ENCODE data around the gene ARID3B.
A peak's percentile ranks its signal among the peaks of the same experiment; 100 is the strongest.
"Not testable (repeated sequence)": the region's sequence is repeated elsewhere in the genome, so short reads cannot be mapped to it uniquely, and the experiment has no call there.

The ARID3B gene, protein sequence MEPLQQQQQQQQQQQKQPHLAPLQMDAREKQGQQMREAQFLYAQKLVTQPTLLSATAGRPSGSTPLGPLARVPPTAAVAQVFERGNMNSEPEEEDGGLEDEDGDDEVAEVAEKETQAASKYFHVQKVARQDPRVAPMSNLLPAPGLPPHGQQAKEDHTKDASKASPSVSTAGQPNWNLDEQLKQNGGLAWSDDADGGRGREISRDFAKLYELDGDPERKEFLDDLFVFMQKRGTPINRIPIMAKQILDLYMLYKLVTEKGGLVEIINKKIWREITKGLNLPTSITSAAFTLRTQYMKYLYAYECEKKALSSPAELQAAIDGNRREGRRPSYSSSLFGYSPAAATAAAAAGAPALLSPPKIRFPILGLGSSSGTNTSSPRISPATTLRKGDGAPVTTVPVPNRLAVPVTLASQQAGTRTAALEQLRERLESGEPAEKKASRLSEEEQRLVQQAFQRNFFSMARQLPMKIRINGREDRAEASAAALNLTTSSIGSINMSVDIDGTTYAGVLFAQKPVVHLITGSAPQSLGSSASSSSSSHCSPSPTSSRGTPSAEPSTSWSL

DNA sequence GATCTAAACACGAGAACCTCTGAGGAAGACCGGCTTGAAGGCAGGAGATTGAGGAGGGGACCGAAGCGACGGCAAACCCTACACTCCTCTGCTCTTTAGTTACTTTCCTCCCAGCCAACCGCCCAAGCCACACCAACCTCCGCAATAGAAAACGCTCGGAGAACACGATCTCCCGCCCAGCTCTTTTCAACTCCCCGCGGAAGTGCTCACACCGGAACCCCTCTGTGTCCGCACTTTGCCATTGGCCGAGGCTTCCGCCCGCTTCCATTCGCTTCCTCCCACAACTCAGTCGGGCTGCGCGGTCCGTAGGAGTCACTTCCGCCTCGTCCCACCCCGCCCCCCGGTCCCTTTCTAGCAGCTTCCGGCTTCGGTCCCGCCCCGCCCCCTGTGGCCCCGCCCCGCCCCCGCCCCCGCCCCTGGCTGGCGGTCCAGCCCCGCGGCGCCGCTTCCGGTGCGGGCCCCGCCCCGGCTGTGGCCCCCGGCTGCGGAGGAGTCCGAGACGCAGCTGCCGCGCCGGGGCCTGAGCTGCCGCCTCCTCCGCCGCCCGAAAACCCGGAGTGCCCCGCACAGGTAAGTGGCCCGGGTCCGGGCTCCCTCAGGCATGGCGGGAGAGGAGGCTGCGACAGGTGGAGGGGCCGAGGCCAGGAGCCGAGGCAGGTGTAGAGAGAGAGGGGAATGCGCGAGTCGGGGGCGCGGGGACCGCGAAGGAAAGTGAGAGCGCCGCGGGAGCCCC is at the start of gene ARID3B:
Gene ARID3B, plus strand, starts transcription at position 460 of the 733 bp plus-strand sequence. CDS start 2,717 bp downstream, outside the sequence.
- DNase-seq, result peak; percentile 98

DNA sequence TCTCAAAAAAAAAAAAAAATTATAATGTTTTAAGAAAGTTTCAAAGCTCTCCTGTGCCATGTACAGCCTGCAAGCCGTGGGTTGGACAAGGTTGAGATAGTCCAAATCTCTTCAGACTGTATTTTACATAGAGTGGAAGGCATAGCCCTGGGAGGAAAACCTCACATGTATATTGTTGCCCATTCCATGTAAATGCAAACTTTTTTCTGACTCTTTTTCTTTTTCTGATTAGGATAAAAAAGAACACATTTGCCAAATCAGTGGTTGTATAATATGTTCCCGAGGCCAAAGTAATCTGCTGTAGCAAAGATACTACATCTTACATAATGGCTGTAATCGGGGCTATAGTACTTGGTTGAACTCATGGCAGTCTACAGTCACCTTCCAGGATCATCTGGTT is 44.4 kb upstream of the ARID3B start:
- no peak for DNase-seq

DNA sequence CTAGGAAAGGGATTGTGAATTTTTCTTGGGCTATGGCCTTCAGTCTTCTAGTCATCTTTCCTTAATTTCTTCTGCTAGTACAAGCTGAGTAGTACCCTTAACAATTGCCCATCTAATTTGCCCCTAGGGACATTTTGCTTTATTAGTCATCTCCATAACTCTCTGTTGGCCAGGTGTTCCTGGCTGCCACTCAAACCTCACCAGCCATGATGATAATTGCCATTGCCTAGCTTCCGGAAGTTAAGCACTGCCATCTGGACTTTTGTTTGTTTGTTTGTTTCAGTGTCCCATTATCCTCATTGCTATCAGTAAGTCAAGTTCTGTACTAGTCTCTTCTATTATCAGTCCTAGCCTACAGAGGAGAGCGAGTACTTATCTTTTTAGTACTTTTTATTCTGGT is 43.4 kb upstream of the ARID3B start:
- peak; percentile 33 for DNase-seq

DNA sequence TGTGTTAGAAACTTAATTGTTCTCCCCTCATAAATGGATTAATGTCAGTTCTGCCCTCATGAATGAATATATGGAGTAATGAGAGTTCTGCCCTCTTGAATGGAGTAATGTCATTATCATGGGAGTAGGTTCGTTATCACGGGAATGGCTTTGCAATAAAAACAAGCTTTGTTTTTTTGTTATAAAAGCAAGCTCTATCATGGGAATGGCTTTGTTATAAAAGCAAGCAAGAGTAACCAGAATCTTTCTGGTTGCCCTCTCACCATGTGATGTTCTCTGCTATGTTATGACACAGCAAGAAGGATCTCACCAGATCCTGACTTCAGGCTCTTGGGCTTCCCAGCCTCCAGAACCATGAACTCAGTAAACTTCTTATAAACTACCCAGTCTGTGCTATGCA is 41.7 kb upstream of the ARID3B start:
- no peak for DNase-seq

DNA sequence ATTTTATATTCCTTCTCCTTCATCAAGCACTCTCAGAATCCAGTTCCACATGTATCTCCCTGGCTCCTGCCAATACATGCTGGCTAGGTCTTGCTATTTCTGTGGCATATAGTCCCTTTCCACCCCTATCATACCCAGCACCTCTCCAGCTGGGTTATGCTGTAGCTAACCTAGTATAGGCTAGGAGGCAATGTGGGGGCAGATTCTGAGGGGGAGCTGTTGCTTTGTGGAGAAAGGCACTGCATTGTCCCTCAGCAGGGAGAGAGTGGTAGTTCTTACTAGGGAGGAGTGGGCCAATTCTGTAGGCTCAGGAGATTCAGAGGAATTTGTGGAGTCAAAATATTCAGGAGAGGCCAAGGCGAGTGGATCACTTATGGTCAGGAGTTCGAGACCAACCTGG is 40.6 kb upstream of the ARID3B start:
- no peak for DNase-seq

DNA sequence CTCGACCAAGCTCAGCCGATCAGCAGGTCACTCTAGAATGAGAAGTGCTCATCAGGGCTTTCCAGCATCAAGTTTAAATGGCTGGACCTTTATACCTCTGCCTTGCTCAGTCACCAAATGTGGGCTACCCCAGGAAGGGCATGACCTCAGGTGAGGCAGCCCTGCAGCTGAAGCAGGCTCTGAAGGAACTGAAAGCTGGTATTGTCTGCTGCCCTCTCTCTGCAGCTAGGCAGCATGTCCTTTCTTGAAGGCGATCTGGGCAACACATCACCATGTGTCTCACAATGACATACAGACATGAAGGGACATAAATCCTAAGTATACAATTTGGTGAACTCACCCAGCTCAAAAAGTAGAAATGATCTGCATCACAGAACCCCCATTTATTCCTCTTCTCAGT is 38.7 kb upstream of the ARID3B start:
- no peak for DNase-seq

DNA sequence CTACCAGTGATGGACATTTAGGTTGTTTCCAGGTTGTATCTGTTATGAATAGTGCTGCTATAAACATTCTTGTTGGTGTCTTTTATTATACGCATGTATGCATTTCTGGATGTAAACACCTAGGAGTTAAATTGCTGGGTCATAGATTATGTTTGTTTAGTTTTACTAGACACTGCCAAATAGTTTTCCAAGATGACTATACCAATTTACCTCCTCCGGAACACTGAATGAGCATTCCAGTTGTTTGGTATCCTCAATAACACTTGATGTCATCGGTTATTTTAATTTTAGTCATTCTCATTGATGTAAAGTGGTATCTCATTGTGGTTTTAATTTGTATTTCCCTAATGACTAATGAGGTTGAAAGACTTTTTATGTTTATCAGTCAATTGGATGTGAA is 36.6 kb upstream of the ARID3B start:
- no peak for DNase-seq

DNA sequence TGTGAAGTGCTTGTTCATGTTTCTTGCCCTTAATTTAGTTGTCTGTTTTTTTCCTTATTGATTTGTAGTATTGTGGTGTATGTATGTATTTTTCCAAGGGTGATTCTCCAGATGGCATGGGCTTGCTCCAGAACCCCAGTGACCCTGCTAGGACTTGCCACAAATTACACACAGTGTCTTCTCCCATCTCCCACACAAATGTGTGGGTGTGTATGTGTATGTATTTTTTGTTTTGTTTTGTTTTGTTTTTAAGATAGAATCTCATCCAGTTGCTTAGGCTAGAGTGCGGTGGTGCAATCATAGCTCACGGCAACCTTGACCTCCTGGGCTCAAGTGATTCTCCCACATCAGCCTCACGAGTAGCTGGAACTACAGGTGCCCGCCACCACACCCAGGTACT is 36.2 kb upstream of the ARID3B start:
- no peak for DNase-seq

DNA sequence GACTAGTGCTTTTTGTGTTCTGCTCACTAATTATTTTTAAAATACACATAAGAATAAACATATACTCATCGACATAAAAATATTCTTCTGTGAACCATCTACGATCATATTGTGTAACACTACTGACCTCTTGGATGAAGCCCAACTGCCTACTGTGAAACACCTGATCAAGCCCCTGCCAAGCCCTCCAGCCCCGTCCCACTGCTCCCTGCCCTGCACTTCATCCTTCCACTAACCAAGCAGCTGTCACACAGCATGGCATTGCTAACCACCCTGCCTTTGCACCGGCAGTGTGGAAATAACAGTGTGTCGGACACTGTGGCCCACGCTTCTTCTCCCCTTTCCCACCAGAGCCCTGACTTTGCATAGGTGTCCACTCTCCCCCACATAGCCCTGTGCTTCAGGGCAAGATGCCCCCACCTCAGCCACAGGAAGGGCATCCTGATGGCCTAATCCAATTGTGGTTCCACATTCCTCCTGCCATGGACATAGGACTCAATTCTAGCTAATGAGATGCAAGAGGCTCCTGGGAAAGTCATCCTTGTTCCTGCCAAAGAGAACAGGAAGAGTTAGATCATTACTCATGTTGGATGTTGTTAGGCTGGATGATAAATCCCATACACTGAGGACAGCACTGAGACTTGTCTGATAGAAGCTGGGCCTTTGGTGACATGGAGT is 35.0 kb upstream of the ARID3B start:
- DNase-seq, result peak; percentile 30

DNA sequence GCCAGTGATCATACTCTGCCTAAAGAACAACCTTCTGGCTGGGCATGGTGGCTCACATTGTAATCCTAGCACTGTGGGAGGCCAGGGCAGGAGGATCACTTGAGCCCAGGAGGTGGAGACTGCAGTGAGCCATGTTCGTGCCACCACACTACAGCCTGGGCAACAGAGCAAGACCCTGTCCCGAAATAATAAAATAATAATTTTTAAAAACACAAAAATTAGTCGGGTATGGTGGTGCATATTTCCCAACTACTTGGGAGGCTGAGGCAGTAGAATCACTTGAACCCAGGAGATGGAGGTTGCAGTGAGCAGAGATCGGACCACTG is 34.5 kb upstream of the ARID3B start:
- DNase-seq, result no peak

DNA sequence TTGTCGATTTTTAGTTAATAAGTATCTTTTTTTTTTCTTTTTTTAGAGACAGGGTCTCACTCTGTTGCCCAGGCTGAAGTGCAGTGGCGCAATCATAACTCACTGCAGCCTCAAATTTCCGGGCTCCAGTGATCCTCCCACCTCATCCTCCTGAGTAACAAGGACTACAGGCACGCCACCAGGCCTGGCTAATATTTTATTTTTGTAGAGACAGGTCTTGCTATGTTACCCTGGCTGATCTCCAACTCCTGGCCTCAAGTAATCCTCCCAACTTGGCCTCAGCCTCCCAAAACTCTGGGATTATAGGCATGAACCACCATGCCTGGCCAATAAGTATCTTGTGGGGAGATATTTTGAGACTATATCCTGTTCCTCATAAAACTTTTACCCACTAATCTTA is 29.4 kb upstream of the ARID3B start:
- DNase-seq, result no peak

DNA sequence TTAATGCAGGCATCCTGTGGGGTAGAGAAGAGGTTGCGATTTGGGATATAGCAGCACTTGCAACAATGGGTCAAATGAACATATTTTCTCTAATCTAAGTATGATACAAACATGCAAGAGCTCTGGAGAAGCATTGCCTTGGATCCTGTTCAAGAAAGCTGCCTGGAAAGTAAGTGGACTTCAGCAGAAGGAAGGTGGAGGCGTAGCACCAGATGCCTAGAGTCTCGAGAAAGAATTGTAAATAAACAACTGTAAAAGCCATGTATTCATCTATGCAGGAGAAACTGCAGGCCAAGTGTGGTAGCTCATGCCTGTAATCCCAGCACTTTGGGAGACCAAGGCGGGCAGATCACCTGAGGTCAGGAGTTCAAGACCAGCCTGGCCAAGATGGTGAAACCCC is 27.0 kb upstream of the ARID3B start:
- not testable (repeated sequence) for DNase-seq

DNA sequence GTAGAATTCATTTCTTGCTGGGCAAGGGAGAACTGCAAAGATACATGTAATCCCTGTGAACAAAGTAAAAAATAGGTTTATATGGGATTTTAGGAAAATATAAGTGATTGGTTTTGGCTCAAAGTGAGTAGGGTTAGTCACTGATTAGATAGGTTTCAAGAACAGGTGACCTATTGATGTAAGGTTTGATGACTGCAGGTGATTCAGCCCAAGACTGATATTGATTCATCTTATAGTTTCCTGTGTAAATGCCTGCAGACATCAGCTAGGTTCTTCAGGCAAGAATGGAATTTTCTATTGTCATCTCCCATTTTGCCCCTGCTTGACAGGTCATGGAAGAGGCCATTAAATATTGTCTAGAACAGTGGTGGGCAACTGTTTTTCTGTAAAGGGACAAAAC is 23.9 kb upstream of the ARID3B start:
- no peak for DNase-seq

DNA sequence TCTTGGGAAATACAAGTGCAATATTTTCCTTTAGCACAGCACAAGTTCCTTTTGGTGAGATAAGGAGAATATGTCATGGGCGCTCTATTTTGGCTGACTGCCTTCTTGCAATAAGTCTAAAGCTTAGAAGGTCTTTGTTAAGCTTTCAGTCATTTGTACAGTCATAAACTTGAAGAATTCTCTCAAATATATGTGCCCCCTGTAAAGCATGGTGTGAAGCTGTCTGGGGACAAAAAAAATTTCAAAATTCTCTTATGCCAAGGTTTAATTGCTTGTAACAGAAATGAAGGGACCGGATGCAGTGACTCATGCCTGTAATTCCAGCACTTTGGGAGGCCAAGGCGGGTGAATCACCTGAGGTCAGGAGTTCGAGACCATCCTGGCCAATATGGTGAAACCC is 21.7 kb upstream of the ARID3B start:
- DNase-seq, result peak; percentile 25

DNA sequence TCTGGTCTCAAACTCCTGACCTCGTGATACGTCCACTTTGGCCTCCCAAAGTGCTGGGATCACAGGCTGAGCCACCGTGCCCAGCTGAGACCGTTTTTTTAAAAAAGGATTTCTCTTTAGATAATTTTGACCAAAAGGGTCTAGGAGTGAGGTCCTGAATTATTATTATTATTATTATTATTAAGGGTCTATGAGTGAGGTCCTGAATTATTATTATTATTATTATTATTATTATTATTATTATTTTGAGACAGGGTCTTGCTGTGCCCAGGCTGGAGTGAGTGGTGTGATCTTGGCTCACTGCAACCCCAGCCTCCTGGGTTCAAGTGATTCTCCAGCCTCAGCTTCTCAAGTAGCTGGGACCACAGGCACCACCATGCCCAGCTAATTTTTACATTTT is 20.6 kb upstream of the ARID3B start:
- no peak for DNase-seq

DNA sequence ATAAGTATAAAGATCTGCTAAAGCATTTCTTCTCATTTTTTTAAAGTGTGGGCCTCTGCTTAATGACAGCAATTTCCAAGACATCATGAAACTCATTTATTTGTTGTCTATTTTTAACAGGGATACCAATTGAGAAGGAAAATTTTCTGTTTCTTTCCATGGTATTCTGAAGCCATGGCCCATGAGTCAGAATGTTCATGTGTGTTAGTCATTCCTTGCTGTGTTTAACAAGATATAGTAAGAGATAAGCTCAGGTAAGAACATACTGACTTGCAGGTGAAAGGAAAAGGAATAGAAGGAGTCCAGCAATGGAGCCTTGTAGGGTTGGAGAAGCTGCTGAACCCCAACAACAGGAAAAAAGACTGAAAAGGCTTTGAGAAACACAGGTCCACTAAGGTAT is 17.0 kb upstream of the ARID3B start:
- DNase-seq, result no peak

DNA sequence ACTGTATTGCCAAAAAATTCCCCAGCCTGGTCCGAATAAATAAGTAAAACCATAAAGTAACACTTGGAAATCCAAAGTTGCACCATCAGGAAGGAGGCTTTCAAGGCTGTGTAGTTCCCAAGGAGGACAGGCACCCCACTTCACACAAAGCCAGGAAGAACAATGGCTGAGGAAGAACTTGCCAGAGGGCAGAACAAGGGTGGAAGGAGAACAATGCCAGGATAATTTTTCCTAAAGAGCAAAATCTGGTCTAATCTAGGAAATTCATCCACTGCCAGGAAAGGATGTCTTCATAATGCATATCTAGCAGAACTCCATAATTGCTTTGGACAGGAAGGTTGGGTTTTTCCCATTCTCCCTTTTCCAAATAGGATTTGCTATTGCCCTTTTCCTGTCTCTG is 15.7 kb upstream of the ARID3B start:
- no peak for DNase-seq

DNA sequence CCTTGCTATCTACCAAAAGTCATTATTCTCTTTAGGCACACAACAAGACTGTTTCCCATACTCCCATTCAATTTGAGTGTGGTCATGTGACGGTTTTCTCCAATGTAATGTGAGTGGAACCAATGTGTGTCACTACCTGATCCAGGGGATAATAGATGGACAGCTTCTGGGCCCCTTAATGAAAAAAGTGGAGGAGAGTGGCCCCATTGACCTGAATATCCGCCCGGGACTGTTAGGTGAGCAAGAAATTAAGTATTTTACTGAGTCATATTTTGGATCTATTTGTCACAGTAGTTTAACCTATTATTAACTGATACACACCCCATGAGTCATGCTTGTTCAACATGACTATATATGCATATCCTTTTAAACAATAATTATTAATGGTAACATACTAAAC is 15.1 kb upstream of the ARID3B start:
- DNase-seq, result peak; percentile 65

DNA sequence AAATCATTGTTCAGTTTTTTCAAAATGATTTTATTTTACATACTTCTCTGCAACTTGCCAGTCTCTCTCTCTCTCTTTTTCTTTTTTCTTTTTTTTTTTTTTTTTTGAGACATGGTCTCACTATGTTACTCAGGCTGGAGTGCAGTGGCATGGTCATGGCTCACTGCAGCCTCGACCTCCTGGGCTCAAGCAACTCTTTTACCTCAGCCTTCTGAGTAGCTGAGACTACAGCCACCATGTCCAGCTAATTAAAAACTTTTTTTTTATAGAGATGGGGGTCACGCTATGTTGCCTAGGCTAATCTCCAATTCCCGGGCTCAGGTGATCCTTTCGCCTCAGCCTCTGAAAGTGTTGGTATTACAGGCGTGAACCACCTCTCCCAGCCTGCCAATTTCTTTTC is 12.1 kb upstream of the ARID3B start:
- DNase-seq, result no peak

DNA sequence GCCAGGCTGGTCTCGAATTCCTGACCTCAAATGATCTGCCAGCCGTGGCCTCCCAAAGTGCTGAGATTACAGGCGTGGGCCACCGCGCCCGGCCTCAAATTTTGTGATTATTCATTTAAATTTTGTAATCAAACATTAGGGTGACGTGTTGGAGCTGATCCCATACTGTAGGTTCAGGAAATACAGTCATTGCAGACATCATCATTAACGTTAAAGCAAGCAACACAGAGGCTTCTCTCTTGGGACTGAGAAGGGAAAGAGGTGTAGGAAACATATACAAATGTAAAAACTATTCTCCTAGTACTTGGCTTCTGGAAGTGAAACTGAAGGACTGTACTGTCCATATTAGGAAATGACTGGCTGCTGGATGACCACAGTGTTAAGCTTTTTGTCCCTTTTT is 11.1 kb upstream of the ARID3B start:
- peak; percentile 63 for DNase-seq

DNA sequence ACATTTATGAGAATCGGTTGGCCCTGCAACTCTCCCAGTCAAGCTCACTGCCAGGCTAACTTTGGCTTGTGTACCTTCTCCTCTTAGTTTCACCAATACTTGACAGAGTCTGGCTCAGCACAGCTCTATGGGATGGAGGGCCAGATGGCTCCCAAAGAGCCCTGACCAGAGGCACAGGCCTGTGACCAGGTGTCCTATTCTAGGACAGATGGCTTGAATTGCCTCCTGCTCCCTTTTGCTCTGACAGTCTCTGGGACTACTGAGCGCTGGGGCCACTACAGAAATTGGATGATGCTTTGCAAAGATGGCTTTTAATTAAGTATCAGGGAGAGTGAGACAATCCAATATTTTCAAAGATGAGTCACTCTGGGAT is 10.3 kb upstream of the ARID3B start:
- no peak for DNase-seq

DNA sequence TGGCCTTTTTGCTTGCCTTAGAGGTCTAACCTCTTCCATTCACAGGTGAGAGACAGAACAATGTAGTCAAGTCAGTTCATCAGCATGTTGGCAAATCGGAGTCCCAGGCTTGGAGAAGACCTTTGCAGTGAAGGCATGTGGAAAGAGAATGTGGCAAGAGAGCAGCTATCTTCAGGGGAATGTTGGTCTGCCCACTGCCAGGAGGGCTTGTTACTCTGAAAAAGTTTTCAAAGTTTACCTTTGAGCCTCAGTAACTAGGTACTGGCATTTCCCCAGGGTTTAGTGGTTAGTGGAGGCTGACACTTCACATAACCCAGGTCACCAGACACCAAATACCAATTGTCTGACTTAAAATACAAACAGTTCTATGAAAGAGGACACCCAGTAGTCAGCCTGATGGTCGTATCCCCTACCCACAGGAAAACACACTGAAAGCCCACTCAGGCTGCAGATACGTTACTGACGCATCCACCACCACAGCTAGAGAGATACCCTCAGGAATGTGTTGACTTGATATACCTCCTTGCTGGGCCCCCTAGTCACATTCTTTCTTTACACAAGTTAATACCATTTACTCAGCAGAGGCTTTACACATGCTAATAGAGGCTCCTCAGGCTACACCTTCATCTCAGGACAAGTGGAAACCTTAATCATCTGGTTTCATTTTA is 9.7 kb upstream of the ARID3B start:
- peak; percentile 94 for DNase-seq

DNA sequence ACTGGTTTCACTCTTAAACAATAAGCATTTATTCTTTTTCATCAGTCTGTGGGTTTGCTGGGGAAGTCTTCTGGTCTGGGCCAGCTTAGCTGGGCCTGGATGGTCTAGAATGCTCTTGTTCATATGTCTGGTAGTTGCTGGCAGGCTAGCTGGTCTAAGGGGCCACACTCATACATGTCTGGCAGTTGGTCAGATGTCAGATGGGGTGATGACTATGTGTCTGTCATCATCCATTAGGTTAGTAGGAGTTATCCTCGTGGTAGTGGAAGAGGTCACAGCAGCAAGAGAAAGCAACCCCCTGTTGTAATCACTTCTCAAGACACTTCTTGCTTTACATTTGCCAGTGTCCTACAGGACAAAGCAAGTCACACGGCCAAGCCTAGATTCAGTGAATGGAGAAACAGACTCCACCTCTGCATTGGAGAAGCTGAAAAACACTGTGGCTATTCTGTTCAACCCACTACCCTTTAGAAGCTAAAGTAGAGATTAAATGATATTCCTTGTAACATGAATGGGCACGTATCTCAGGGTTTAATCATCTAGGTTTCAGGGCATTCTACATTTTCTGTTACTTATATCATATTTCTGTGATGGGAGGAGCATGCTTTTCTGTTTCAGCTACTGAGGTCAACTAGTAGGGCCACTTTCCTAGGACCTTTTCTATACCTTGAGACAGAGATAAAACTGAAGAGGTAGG is 5.5 kb upstream of the ARID3B start:
- peak; percentile 14 for DNase-seq
